HepG2 (cell line): ENCODE results near the gene THOC1. TPM values are rescaled to one million over a fixed set of nuclear protein-coding genes. Genes with fewer than 3 reads are reported as not detected.

ENCODE experiments used
- ATAC-seq: fragments of 200-7000 bp; cut with Tn5 transposase; 3 replicates; pipeline ENCODE4 v1.9.1; 2020; ENCODE audit warnings: mild to moderate bottlenecking, moderate library complexity
- BruUV-seq: library from RNA; stranded (reverse); fragments of 400-500 nt; replicated peaks from 2 replicates; lab custom pipeline; 2021; lab: Mats Ljungman, UMichigan
- CTCF ChIA-PET: fragments of 300-600 bp; formaldehyde crosslinking; extraction: SDS; loops from one replicate; lab custom pipeline; 2021; ENCODE audit warnings: low total read pairs, inconsistent platforms, low intra/inter-chr PET ratio; lab: Yijun Ruan, JAX
- POLR2A ChIA-PET: fragments of 350-600 bp; sonication (Branson Sonifier 250); formaldehyde crosslinking; loops from one replicate; lab custom pipeline; 2020; ENCODE audit warnings: antibody characterized with exemption, inconsistent platforms; lab: Yijun Ruan, JAX
- DNase-seq: peaks from one replicate; pipeline ENCODE4 v3.0.0-alpha.2; 2015; ENCODE audit warnings: low spot score
- FAIRE-seq: peaks from 3 replicates; lab custom pipeline; 2011; peaks lifted over from hg19 to GRCh38; lab: Jason Lieb, UNC
- H2AFZ ChIP-seq: one replicate; pipeline ENCODE4 v1.6.1; 2011; ENCODE audit warnings: low read length, inconsistent platforms
- H3K27ac ChIP-seq: fragments of 300-600 bp; 3 replicates; pipeline ENCODE4 v1.8.0; 2011; ENCODE audit warnings: mixed run types, mild to moderate bottlenecking, mixed read lengths, low read length, inconsistent platforms; ENCODE audit not compliant: insufficient read depth; ENCODE audit errors: extremely low read length
- H3K27me3 ChIP-seq, 2 experiments: fragments of 200-600 bp in 1 of 2; 2 replicates in 1 of 2; 3 replicates in 1 of 2; pipeline versions ENCODE4 v1.6.0 to v1.8.0; 2011; ENCODE audit warnings: low read length in 2 of 2, mild to moderate bottlenecking in 2 of 2, moderate library complexity in 2 of 2, inconsistent platforms in 1 of 2; ENCODE audit not compliant: insufficient read depth in 2 of 2, control insufficient read depth in 1 of 2
- H3K36me3 ChIP-seq, 2 experiments: fragments of 200-600 bp in 1 of 2; replicated peaks in 1 of 2; 2 replicates in 1 of 2; 3 replicates in 1 of 2; pipeline versions ENCODE4 v1.5.1 to v1.8.0; 2011; ENCODE audit warnings: low read length in 2 of 2, inconsistent platforms in 1 of 2; ENCODE audit not compliant: insufficient read depth in 2 of 2, control insufficient read depth in 1 of 2
- H3K4me1 ChIP-seq: 2 replicates; pipeline ENCODE4 v1.5.1; 2012; ENCODE audit warnings: low read length, inconsistent platforms; ENCODE audit not compliant: insufficient read depth
- H3K4me2 ChIP-seq: 2 replicates; pipeline ENCODE4 v1.6.0; 2011; ENCODE audit warnings: low read depth, low read length, inconsistent platforms
- H3K4me3 ChIP-seq, 3 experiments: fragments of 200-600 bp in 1 of 3; sonication (generic), shearing (Covaris generic) in 1 of 3; replicated peaks in 1 of 3; 2 replicates each; pipeline ENCODE4 v1.5.1; 2011 to 2016; ENCODE audit warnings: low read length in 3 of 3, inconsistent platforms in 2 of 3, low read depth in 2 of 3, mild to moderate bottlenecking in 2 of 3, control low read depth in 1 of 3, mixed read lengths in 1 of 3; ENCODE audit not compliant: insufficient read depth in 1 of 3
- H3K79me2 ChIP-seq: one replicate; pipeline ENCODE4 v1.6.1; 2011; ENCODE audit warnings: low read length, inconsistent platforms; ENCODE audit not compliant: insufficient read depth
- H3K9ac ChIP-seq: 2 replicates; pipeline ENCODE4 v1.6.0; 2011; ENCODE audit warnings: mild to moderate bottlenecking, low read depth, low read length, inconsistent platforms; ENCODE audit not compliant: insufficient read depth
- H3K9me3 ChIP-seq: 2 replicates; pipeline ENCODE4 v1.5.1; 2012; ENCODE audit warnings: mild to moderate bottlenecking, low read length
- H4K20me1 ChIP-seq: 2 replicates; pipeline ENCODE4 v1.6.0; 2011; ENCODE audit warnings: inconsistent platforms, mild to moderate bottlenecking, low read length, moderate library complexity; ENCODE audit not compliant: insufficient read depth
- ASH2L ChIP-seq: fragments of 300-600, 200-600 bp; sonication (generic); IDR thresholded peaks from 2 replicates; pipeline ENCODE4 v1.7.0; 2017; ENCODE audit warnings: low read depth, mild to moderate bottlenecking, moderate library complexity, mixed read lengths, low read length; ENCODE audit not compliant: insufficient read length
- BCL3 ChIP-seq: sonication (generic); formaldehyde crosslinking; IDR thresholded peaks from 2 replicates; pipeline ENCODE4 v1.5.1; 2020; ENCODE audit warnings: mild to moderate bottlenecking, missing genetic modification reagents, moderate library complexity
- ERF ChIP-seq: IDR thresholded peaks from 2 replicates; pipeline ENCODE4 v1.6.1; 2018; ENCODE audit warnings: missing biosample characterization, missing genetic modification reagents
- IRX3 ChIP-seq: sonication (generic); formaldehyde crosslinking; IDR thresholded peaks from 2 replicates; pipeline ENCODE4 v1.8.1; 2023; ENCODE audit warnings: mild to moderate bottlenecking, low read depth, missing genetic modification reagents, borderline replicate concordance
- ISX ChIP-seq: sonication (generic); formaldehyde crosslinking; conservative IDR thresholded peaks from 2 replicates; pipeline ENCODE4 v1.5.0; 2020; ENCODE audit warnings: missing genetic modification reagents
- MIER3 ChIP-seq: IDR thresholded peaks from 2 replicates; pipeline ENCODE4 v1.6.1; 2016; ENCODE audit warnings: missing compliant biosample characterization, borderline replicate concordance
- NR0B2 ChIP-seq: sonication (generic); formaldehyde crosslinking; IDR thresholded peaks from 2 replicates; pipeline ENCODE4 v1.4.0; 2020; ENCODE audit warnings: mild to moderate bottlenecking, missing genetic modification reagents
- SRF ChIP-seq: IDR thresholded peaks from 2 replicates; pipeline ENCODE4 v1.6.1; 2011; ENCODE audit warnings: mild to moderate bottlenecking, low read depth, low read length, moderate library complexity
- TFDP2 ChIP-seq: sonication (generic); formaldehyde crosslinking; IDR thresholded peaks from 2 replicates; pipeline ENCODE4 v1.4.0; 2020; ENCODE audit warnings: missing genetic modification reagents
- ZMYM3 ChIP-seq: sonication (generic); formaldehyde crosslinking; IDR thresholded peaks from 2 replicates; pipeline ENCODE4 v1.5.1; 2020; ENCODE audit warnings: mild to moderate bottlenecking, missing genetic modification reagents
- ZNF253 ChIP-seq: sonication (generic); formaldehyde crosslinking; IDR thresholded peaks from 2 replicates; pipeline ENCODE4 v1.8.0; 2022; ENCODE audit warnings: mild to moderate bottlenecking, missing genetic modification reagents, borderline replicate concordance
- ZNF687 ChIP-seq: sonication (generic); formaldehyde crosslinking; IDR thresholded peaks from 2 replicates; pipeline ENCODE4 v1.5.1; 2020; ENCODE audit warnings: mild to moderate bottlenecking, missing genetic modification reagents, moderate library complexity
- in situ Hi-C: cut with HindIII; loops from 2 replicates; pipeline ENCODE4 v1.10.0; 2017; ENCODE audit warnings: low pct_unique_long_range_greater_than_20kb; ENCODE audit not compliant: extremely low pct_ligation_motif_present
- intact Hi-C: fragments of 100-400 bp; cut with micrococcal nuclease; formaldehyde crosslinking; loops from one replicate; pipeline ENCODE4 v1.10.0; 2022; ENCODE audit not compliant: unreplicated experiment
- polyA plus RNA-seq, 8 experiments: library from polyadenylated mRNA; depleted of rRNA in 3 of 8; stranded (reverse) in 7 of 8; unstranded in 1 of 8; fragments of >200 nt; fragmentation: Illumina TruSeq in 4 of 8; extraction: Trizol in 4 of 8; gene quantifications; 2 replicates each; pipeline versions ENCODE4 v1.2.1 to v1.2.3, GENCODE V29; 2011 to 2016; ENCODE audit warnings: low read depth in 4 of 8, missing spikeins in 1 of 8, mixed read lengths in 1 of 8; ENCODE audit not compliant: insufficient read depth in 1 of 8
- total RNA-seq, 5 experiments: library from RNA; depleted of rRNA; stranded (reverse); fragments of >200 nt; fragmentation: Illumina TruSeq; extraction: Trizol; gene quantifications; 2 replicates each; pipeline ENCODE4 v1.2.3, GENCODE V29; 2016; ENCODE audit warnings: low read depth in 1 of 5
- TF ChIP-seq, protein P1 (sequence below): sonication (generic); formaldehyde crosslinking; conservative IDR thresholded peaks from 2 replicates; pipeline ENCODE4 v1.4.0; 2020; ENCODE audit warnings: missing genetic modification reagents

Gene THOC1
- total and polyA plus RNA-seq, 2 of the 13 experiments (the other 11 are each of a cell fraction or from before 2014, with no cell fraction given): 40.6 to 56.7 TPM

DNA sequence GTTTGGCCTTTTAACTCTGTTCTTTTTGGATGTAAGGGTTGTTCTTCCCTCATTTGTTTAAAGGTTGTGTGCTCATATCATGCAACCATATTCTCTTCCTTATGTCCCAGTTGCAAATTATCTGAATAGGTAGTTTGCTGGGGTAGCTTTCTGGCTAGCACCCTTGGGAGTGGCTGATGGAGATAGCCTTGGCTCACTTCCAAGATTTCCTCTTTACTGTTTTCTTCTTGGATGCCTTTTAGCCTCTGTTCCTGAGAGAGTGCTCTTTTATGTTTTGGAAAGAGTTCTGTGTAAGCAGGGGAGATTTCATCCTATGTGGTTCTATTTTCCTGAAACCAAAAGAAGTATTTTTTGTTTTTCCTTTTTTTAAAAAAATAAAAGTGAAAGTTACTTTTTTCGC is 84.1 kb downstream of the THOC1 start (continued):
- TF ChIP-seq BCL3 (CRISPR knock-in tag): no peak
- no peak for TF ChIP-seq SRF
- no peak for TF ChIP-seq ERF (CRISPR knock-in tag)
- TF ChIP-seq, protein P1, sequence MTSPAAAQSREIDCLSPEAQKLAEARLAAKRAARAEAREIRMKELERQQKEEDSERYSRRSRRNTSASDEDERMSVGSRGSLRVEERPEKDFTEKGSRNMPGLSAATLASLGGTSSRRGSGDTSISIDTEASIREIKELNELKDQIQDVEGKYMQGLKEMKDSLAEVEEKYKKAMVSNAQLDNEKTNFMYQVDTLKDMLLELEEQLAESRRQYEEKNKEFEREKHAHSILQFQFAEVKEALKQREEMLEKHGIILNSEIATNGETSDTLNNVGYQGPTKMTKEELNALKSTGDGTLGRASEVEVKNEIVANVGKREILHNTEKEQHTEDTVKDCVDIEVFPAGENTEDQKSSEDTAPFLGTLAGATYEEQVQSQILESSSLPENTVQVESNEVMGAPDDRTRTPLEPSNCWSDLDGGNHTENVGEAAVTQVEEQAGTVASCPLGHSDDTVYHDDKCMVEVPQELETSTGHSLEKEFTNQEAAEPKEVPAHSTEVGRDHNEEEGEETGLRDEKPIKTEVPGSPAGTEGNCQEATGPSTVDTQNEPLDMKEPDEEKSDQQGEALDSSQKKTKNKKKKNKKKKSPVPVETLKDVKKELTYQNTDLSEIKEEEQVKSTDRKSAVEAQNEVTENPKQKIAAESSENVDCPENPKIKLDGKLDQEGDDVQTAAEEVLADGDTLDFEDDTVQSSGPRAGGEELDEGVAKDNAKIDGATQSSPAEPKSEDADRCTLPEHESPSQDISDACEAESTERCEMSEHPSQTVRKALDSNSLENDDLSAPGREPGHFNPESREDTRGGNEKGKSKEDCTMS (CRISPR knock-in tag): no peak

DNA sequence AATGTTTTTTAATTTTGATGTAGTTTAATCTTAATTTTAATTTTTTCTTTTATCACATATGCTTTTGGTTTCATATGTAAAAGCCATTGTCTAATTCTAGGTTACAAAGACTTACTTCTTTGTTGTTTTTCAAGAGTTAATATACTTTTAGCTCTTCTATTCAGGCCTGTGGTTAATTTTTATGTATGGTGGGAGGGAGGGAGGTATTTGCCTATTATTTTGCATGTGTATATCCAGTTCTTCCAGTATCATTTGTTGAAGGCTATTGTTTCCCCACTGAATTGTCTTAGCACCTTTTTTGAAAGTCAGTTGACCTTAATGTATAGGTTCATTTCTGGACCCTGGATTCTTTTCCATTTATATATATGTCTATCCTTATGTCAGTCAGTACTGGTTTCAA is 86.1 kb downstream of the THOC1 start:
- no peak for FAIRE-seq

More for the DNA sequence above, 86.1 kb downstream of the THOC1 start:
- no peak for TF ChIP-seq ZNF687
- TF ChIP-seq TFDP2 (CRISPR knock-in tag): no peak
- TF ChIP-seq IRX3 (CRISPR knock-in tag): no peak
- TF ChIP-seq ZMYM3 (CRISPR knock-in tag): no peak
- no peak for TF ChIP-seq MIER3 (CRISPR knock-in tag)
- no peak for TF ChIP-seq ASH2L
- TF ChIP-seq NR0B2 (CRISPR knock-in tag): no peak
- no peak for TF ChIP-seq ISX (CRISPR knock-in tag)
- no peak for TF ChIP-seq ZNF253
- H3K4me3 ChIP-seq: no peak overlapping the region
- peaks cover 14% of the 10 kb centered on the region for H3K79me2 ChIP-seq
- H3K27me3 ChIP-seq: no peaks in the 10 kb centered on the region
- H3K36me3 ChIP-seq: peaks cover 5 to 50% of the 10 kb centered on the region in 2 experiments
- no TSS peak for BruUV-seq
- ChIA-PET POLR2A (no interaction called here), CTCF (no interaction called here)
- ATAC-seq (no peak), DNase-seq (no peak)
- in situ Hi-C loops (no loop called here), intact Hi-C loops (no loop called here)
- no peaks in the 10 kb centered on the region for H4K20me1 ChIP-seq
- H3K9ac ChIP-seq: no peak overlapping the region
- no peak overlapping the region for H2AFZ ChIP-seq
- no peak overlapping the region for H3K27ac ChIP-seq
- no peaks in the 10 kb centered on the region for H3K4me1 ChIP-seq
- H3K4me2 ChIP-seq: no peak overlapping the region
- no peaks in the 10 kb centered on the region for H3K9me3 ChIP-seq
